ENCODE results near the gene ITPR2.

ITPR2 gene

GRCh38 chr12:26340649-26341048 is 492.3 kb downstream of the ITPR2 start:
- no peak overlapping the region for H3K4me3 ChIP-seq (ENCODE audit: low read depth, low read length)
- TF ChIP-seq CTCF (IDR thresholded peaks at IDR 0.05; ENCODE audit: borderline replicate concordance, insufficient read depth, low read depth, low read length), result no peak

- H3K4me3 ChIP-seq (ENCODE audit: low read depth, low read length), result no peak overlapping the region
- TF ChIP-seq CTCF (IDR thresholded peaks at IDR 0.05; ENCODE audit: borderline replicate concordance, insufficient read depth, low read depth, low read length), result no peak
Observed at GRCh38 chr12:26339976-26340375, 493.0 kb downstream of the ITPR2 start.

GRCh38 chr12:26338586-26339572 is 494.1 kb downstream of the ITPR2 start:
- TF ChIP-seq CTCF (IDR thresholded peaks at IDR 0.05; ENCODE audit: borderline replicate concordance, insufficient read depth, low read depth, low read length), result no peak
- no peak overlapping the region for H3K4me3 ChIP-seq (ENCODE audit: low read depth, low read length)

GRCh38 chr12:26335651-26336050 is 497.3 kb downstream of the ITPR2 start:
- no peak for TF ChIP-seq CTCF (IDR thresholded peaks at IDR 0.05; ENCODE audit: borderline replicate concordance, insufficient read depth, low read depth, low read length)
- H3K4me3 ChIP-seq (ENCODE audit: low read depth, low read length), result no peak overlapping the region

GRCh38 chr12:26334621-26335124 is 498.3 kb downstream of the ITPR2 start:
- no peak overlapping the region for H3K4me3 ChIP-seq (ENCODE audit: low read depth, low read length)
- no peak for TF ChIP-seq CTCF (IDR thresholded peaks at IDR 0.05; ENCODE audit: borderline replicate concordance, insufficient read depth, low read depth, low read length)

GRCh38 chr12:26331960-26332359 is 501.0 kb downstream of the ITPR2 start:
- no peak for TF ChIP-seq CTCF (IDR thresholded peaks at IDR 0.05; ENCODE audit: borderline replicate concordance, insufficient read depth, low read depth, low read length)

GRCh38 chr12:26331136-26331535 is 501.9 kb downstream of the ITPR2 start:
- no peak overlapping the region for H3K4me3 ChIP-seq (ENCODE audit: low read depth, low read length)
- no peak for TF ChIP-seq CTCF (IDR thresholded peaks at IDR 0.05; ENCODE audit: borderline replicate concordance, insufficient read depth, low read depth, low read length)

More at GRCh38 chr12:26331960-26332359, 501.0 kb downstream of the ITPR2 start:
- H3K4me3 ChIP-seq (ENCODE audit: low read depth, low read length), result no peak overlapping the region

Measured in GM12875 (cell line).